ENCODE measurements around the gene HAGH. TPM values are rescaled to one million over a fixed set of nuclear protein-coding genes. Genes with fewer than 3 reads are reported as not detected.

HAGH gene
- total RNA-seq, 2 experiments from 2014 or later, result 44.1 to 44.2 TPM

DNA sequence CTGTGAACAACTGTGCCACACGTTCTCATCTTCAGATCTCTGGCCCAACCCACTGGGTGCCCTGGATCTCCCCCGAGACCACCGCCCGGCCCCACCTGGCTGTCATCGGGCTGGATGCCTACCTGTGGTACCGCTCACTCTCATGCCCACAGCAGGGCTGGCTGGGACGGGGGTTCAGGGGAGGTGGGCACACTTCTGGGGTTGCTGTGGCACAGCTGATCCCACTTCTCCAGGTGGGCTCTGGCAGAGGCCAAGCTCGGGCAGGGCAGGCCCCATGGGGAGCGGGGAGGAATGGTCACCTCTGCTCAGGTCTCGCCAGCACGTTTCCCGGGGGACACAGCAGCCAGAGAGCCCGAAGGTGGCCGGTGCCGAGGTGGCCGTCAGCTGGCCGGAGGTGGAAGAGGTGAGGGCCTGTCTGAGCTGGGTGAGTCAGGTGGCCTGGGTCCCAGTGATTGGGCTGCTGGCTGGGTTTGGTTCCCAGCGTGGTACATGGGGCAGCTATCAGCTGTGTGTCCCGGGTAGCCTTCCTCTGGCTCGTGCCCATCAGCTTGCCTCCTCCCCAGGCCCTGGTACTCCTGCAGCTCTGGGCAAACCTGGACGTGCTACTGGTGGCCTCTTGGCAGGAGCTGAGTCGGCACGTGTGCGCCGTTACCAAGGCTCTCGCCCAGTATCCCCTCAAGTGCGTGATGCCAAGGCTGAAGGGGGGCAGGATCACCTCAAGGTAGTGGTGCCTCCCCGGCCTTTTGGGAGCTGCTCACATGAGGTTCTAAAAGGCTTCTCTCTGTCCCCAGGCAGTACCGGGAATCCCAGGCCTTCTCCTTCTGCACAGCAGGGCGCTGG lies 51.4 kb downstream of the HAGH start:
- no peaks in the 10 kb centered on the region for H3K9me3 Mint-ChIP-seq (ENCODE audit: low read depth)
- peaks cover 5% of the 10 kb centered on the region for H3K36me3 Mint-ChIP-seq
- CTCF ChIA-PET, result interaction anchor here (1.5 to 4.5 kb wide), 2 partner anchors 48 to 70 kb away, joined by 6 to 25 read pairs; partner anchors contain the start of gene MAPK8IP3
- H3K4me3 Mint-ChIP-seq, result peak overlapping the region; percentile 22
- H3K27ac Mint-ChIP-seq, result no peak overlapping the region
- no peaks in the 10 kb centered on the region for H3K27me3 Mint-ChIP-seq
- DNase-seq (no peak), ATAC-seq (no peak)
- H3K4me1 Mint-ChIP-seq, result peaks cover 11% of the 10 kb centered on the region

DNA sequence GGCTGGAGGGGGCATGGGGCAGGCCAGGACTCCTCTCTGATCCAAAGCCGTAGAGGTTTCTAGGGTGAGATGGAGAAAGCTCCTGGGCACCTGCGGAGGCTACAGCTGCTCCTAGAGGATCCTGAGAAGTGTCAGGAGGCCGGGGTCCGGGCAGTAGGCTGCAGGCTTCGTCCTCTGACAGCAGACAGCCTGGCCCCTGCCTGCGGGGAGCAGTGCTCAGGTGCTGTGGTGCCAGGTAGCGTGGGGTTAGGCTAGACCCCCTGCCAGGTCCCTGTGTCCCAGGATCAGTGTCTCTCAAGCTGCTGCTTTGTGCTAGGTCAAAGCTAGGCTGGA lies 52.2 kb downstream of the HAGH start:
- ATAC-seq, result no peak
- Mint-ChIP-seq H3K4me1 (peaks cover 13% of the 10 kb centered on the region), H3K27ac (no peak overlapping the region), H3K4me3 (peak overlapping the region; percentile 100), H3K36me3 (peaks cover 5% of the 10 kb centered on the region), H3K9me3 (ENCODE audit: low read depth) (no peaks in the 10 kb centered on the region), H3K27me3 (no peaks in the 10 kb centered on the region)
- no peak for DNase-seq
- CTCF ChIA-PET, result interaction anchor here (0.8 to 4.5 kb wide), 5 partner anchors 8 to 69 kb away, joined by 3 to 47 read pairs (median 6); partner anchors contain the start of genes MAPK8IP3, NUBP2 and SPSB3

DNA sequence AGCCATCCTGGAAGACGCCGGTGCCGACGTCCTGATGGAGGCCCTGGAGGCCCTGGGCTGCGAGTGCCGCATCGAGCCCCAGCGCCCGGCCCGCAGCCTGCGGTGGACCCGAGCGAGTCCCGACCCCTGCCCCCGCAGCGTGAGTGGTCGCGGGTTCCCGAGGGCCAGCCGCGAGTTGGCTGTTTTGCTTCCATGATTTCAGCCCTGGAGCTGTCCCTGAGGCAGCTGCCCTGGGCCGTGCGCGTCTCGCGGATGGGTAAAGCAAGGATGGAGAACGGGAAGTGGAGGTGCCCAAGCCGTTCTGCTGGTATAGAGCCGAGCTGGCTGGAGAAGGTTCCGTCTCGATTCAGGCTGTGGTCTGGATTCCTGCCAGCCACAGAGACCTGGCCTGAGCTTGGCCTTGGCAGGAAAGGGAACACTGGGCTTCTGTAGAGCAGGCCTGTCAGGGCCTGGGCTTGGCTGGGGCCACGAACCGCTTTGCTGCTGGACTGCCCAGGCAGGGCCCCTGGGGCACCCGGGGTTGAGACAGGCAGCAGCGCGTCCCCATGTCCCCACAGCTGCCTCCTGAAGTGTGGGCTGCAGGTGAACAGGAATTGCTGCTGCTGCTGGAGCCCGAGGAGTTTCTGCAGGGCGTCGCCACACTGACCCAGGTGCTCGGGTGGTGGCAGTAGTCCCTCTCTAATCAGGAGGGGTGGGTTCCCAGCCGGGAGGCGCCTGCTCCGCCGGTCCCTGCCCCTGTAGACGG lies 52.8 kb downstream of the HAGH start:
- ATAC-seq (peak; percentile 7), DNase-seq (peak; percentile 51)
- H3K4me3 Mint-ChIP-seq, result peak overlapping the region; percentile 100
- peaks cover 13% of the 10 kb centered on the region for H3K4me1 Mint-ChIP-seq
- peak overlapping the region; percentile 32 for H3K27ac Mint-ChIP-seq
- peaks cover 5% of the 10 kb centered on the region for H3K36me3 Mint-ChIP-seq
- CTCF ChIA-PET, result interaction anchor here (0.6 to 4.5 kb wide), 6 partner anchors 8 to 109 kb away, joined by 3 to 47 read pairs (median 4); partner anchors contain the start of genes MAPK8IP3, NUBP2 and SPSB3
- H3K27me3 Mint-ChIP-seq, result no peaks in the 10 kb centered on the region
- H3K9me3 Mint-ChIP-seq (ENCODE audit: low read depth), result no peaks in the 10 kb centered on the region

DNA sequence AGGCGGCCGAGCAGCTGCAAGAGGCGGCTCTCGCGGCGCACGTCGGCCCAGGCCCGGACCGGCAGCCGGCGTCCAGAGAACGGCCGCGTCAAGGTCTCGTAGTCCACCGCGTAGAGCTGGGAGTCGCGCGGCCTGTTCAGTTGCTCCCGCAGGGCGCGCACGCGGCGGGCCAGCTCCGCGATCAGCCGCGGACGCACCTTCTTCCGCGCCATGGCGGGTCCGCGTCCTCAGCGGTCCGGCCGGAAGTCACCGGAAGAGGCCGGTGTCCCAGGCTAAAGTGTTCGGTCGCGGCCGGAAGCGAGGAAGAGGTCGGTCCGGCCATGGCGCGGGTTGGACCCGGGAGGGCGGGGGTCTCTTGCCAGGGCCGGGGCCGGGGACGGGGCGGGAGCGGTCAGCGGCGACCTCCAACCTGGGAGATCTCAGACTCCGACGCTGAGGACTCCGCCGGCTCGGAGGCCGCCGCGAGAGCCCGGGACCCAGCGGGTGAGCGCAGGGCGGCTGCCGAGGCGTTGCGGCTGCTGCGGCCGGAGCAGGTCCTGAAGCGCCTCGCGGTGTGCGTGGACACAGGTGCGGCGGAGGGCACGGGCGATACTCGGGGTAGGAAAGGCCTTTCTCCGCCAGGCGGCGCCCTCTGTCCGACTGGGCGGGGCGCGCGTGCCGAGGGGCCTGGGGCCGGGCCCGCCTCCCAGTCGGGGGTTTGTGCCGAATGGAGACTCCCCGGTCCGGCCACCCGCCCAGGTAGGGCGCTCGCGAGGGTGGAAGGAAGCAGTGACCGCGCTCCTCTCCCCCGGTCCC lies 53.5 kb downstream of the HAGH start, which contains the start of gene MRPS34:
TSS of gene MRPS34 (minus strand) at position 227 of the 795 bp plus-strand sequence. CDS start at position 212, 15 bp downstream.
- Mint-ChIP-seq H3K4me3 (peak within 1 kb of the TSS; percentile 100), H3K4me1 (peaks cover 13% of the 10 kb centered on the region), H3K27me3 (no peaks in the 10 kb centered on the region), H3K9me3 (ENCODE audit: low read depth) (no peaks in the 10 kb centered on the region), H3K27ac (peak within 1 kb of the TSS; percentile 98), H3K36me3 (peaks cover 7% of the 10 kb centered on the region)
- ATAC-seq (peak; percentile 63), DNase-seq (peak; percentile 86)
- CTCF ChIA-PET, result interaction anchor here (0.8 to 4.5 kb wide), 9 partner anchors 8 to 346 kb away, joined by 3 to 47 read pairs (median 5); partner anchors contain the start of genes IFT140, MAPK8IP3, NUBP2 and SPSB3

DNA sequence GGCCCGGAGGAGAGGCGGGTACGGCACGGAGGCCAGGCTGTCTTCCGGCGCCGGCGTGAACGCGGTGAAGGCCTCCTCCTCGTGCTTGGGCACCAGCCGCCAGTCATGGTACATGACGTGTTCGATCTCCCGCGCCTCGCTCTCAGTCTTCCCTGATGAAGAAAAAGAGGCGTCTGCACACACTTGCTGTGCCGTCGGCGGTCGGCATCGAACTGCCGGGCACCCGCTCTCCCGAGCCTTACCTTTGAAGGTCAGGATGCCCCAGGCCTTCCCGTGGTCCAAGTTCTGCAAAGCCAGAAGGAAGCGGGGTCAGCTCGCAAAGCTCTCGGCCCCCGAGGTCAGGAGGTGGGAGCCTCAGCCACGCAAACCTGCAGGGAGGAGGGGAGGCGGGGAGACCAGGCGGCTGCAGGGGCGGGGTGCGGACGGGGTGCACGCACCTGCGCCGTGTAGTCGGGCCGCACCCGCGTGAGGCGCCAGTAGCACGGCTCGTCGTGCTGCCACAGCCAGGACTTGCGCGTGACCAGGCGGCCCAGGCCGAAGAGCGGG lies 54.2 kb downstream of the HAGH start, which contains the start of gene EME2:
TSS of gene EME2 (plus strand) at position 449 of the 546 bp plus-strand sequence. CDS start 418 bp downstream, outside the sequence.
- CTCF ChIA-PET, result interaction anchor here (1.2 to 4.5 kb wide), 6 partner anchors 10 to 345 kb away, joined by 3 to 47 read pairs (median 6); partner anchors contain the start of genes IFT140, MAPK8IP3, NUBP2 and SPSB3
- Mint-ChIP-seq H3K36me3 (peaks cover 7% of the 10 kb centered on the region), H3K9me3 (ENCODE audit: low read depth) (no peaks in the 10 kb centered on the region), H3K27ac (peak within 1 kb of the TSS; percentile 98), H3K4me3 (peak within 1 kb of the TSS; percentile 100), H3K27me3 (no peaks in the 10 kb centered on the region), H3K4me1 (peaks cover 13% of the 10 kb centered on the region)
- DNase-seq, result peak; percentile 74
- ATAC-seq, result peak; percentile 21

DNA sequence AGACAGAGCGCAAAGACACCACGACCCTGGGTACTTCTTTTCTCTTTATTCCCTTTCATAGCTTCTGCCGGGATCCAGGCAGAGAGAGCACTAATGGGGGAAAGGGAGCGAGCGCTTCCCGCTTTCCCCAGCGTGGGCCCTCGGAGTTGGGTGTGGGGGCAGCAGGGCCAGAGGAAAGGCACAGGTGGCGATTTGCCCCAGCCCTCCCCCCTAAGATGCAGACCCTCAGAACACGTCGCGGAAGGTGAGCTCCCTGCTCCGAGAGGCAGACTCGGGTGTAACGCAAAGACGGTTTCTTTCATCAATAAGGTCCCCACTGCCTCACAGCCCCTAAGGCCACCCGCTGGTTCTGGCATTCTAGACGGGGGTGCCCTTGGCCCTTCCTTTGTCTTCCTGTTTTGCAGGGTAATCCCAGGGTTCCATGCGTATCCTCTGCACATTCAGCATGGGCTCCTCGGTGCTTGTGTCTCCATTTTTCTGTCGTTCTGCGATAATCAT lies 54.7 kb downstream of the HAGH start:
- H3K27me3 Mint-ChIP-seq, result no peaks in the 10 kb centered on the region
- CTCF ChIA-PET, result interaction anchor here (1.2 to 4.5 kb wide), 6 partner anchors 10 to 345 kb away, joined by 3 to 47 read pairs (median 6); partner anchors contain the start of genes IFT140, MAPK8IP3, NUBP2 and SPSB3
- H3K4me3 Mint-ChIP-seq, result peak overlapping the region; percentile 100
- ATAC-seq (no peak), DNase-seq (no peak)
- peaks cover 13% of the 10 kb centered on the region for H3K4me1 Mint-ChIP-seq
- H3K9me3 Mint-ChIP-seq (ENCODE audit: low read depth), result no peaks in the 10 kb centered on the region
- H3K36me3 Mint-ChIP-seq, result peaks cover 7% of the 10 kb centered on the region
- peak overlapping the region; percentile 98 for H3K27ac Mint-ChIP-seq

DNA sequence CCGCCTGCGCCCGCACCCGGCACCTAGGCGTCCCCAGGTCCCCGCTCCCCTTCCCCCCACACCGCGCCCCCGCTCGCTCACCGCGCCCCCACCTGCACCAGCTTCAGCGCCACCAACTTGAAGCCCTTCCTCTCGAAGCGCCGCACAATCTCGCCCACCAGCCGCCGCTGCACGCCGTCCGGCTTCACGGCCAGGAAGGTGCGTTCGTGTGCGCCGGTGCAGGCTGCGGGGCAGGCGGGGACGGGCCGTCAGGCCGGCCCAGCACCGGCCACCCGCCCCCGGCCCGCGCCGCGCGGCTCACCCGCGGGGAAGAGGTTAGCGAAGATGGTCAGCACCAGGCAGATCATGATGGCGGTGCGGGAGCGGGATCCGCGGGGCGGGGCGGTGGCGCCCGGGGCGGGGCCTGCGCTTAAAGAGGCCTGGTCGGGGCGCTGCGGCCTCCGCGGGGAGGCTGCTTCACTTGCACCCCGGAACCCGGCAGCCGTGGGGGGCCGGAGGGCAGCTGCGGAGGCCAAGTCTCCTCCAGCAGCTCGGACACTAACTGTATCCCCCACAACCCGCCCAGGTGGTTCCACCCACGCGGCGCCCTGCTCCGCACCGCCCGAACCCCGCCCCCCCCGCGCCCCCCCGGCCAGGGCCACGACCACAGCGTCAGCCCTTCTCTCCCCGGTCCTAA lies 55.3 kb downstream of the HAGH start, which contains the start of gene NME3:
TSS of gene NME3 (minus strand) at position 356 of the 676 bp plus-strand sequence. CDS start at position 347, 9 bp downstream.
- Mint-ChIP-seq H3K27ac (peak within 1 kb of the TSS; percentile 98), H3K4me3 (peak within 1 kb of the TSS; percentile 100), H3K4me1 (peaks cover 13% of the 10 kb centered on the region), H3K9me3 (ENCODE audit: low read depth) (no peaks in the 10 kb centered on the region), H3K36me3 (peaks cover 7% of the 10 kb centered on the region), H3K27me3 (no peaks in the 10 kb centered on the region)
- CTCF ChIA-PET, result interaction anchor here (1.3 to 4.5 kb wide), 5 partner anchors 11 to 66 kb away, joined by 3 to 47 read pairs (median 7); partner anchors contain the start of genes MAPK8IP3, NUBP2 and SPSB3
- DNase-seq (peak; percentile 86), ATAC-seq (peak; percentile 63)

DNA sequence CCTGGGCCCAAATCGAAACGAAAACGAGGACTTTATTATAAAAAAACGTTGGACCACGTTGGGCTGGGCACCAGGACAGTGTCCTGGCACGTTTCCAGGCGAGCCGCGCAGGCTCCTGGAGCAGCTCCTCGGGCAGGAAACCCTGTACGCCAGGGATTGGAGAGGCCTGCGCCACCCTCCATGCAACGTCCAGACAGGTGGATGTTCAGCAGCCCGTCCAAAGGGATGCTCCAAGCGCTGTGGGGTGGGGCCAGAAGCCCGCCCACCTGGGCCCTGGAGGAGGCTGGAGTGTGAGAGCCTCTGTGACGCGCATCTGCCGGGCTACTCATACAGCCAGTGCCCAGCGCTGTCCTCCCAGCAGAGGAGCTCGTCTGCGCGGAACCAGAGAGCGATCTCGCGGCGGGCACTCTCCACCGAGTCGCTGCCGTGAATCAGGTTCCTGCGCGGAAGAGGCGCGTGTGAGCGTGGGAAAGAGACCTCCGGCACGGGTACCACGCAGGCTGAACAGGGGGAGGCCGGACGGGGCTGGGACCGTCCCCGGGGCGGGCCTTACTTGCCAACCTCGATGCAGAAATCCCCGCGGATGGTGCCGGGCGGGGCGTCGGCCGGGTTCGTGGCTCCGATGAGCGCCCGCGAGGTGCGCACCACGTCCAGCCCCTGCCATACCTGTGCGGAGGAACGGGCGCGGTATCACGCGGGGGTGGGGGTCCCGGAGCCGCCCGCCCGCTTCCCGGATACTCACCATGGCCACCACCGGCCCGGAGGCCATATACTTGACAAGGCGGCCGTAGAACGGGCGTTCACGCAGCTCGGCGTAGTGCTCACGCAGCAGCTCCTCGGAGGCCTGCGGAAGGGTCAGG lies 56.1 kb downstream of the HAGH start:
- CTCF ChIA-PET, result interaction anchor here (1.3 to 3.9 kb wide), 3 partner anchors 12 to 64 kb away, joined by 4 to 47 read pairs (median 7); partner anchors contain the start of genes MAPK8IP3, NUBP2 and SPSB3
- H3K27ac Mint-ChIP-seq, result peak overlapping the region; percentile 75

DNA sequence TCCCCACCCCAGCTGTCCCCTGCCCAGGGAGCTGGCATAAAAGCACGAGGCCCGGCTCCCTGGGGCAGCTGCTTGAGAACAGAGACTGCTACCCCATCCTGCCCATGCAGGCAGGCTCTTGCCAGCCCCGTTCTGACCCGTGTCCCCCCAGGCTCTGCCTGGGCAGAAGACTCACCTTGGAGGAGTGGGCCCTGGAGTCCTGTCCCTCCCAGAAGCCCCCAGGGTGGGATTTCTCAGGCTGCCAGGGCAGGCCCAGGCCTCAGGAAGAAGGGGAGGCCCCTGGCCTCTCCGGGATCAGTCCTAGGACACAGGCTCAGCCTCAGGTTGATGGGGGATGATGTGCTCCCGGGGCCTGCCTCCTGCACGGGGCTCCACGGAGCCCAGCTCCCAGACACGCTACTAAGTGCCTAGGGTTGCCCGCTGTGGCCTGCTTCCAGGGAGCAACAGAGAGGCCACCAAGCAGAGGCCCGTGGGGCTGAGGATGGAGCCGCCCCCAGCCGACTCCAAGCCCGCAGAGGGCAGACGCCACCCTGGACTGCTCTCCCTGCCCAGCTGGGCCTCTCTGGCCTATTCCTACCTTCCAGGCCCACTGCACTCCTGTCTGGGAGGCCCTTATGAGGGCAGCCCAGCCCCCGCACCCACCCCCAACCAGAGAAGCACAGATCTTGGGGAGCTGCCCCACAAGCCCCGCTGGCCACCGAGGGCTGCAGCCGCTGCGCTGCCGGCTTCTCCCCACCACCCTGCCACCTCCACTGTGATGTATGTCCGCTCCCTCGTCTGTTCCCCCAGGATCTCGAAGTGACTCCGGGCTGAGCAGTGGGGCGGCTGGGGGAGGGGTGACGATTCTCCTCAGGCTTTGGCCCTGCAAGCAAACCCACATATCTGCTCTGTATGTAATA lies 57.0 kb downstream of the HAGH start:
- Mint-ChIP-seq H3K4me3 (peak overlapping the region; percentile 100), H3K4me1 (peaks cover 9% of the 10 kb centered on the region), H3K27ac (no peak overlapping the region), H3K9me3 (ENCODE audit: low read depth) (no peaks in the 10 kb centered on the region), H3K27me3 (no peaks in the 10 kb centered on the region), H3K36me3 (peaks cover 7% of the 10 kb centered on the region)
- ATAC-seq (no peak), DNase-seq (no peak)
- CTCF ChIA-PET, result interaction anchor here (1.3 kb wide), 1 partner anchor 64 kb away, joined by 4 read pairs; the partner anchor contains the start of gene MAPK8IP3

More for the DNA sequence above, 56.1 kb downstream of the HAGH start:
- Mint-ChIP-seq H3K36me3 (peaks cover 7% of the 10 kb centered on the region), H3K4me1 (peaks cover 13% of the 10 kb centered on the region), H3K9me3 (ENCODE audit: low read depth) (no peaks in the 10 kb centered on the region), H3K27me3 (no peaks in the 10 kb centered on the region), H3K4me3 (peak overlapping the region; percentile 100)
- ATAC-seq, result peak; percentile 2
- DNase-seq, result peak; percentile 58
